ENCODE results near the gene FNBP1L.

Gene FNBP1L

DNA sequence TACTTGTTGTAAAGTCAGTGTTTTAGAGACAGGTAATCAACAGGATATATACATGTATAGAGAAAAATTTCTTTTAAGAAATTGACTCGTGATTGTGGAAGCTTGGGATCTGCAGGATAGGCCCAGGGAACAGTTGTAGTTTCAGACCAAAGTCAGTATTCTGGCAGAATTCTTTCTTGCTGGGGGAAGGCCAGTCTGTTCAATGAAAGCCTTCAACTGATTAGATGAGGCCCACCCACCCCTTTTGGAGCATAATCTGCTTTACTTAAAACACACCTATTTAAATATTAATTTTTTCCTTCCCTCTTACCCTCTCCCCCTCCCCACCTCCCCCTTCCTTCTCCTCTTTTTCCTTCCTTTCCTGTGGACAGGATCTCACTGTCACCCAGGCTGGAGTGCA, 48.0 kb downstream of the FNBP1L start:
- DNase-seq: no peak

DNA sequence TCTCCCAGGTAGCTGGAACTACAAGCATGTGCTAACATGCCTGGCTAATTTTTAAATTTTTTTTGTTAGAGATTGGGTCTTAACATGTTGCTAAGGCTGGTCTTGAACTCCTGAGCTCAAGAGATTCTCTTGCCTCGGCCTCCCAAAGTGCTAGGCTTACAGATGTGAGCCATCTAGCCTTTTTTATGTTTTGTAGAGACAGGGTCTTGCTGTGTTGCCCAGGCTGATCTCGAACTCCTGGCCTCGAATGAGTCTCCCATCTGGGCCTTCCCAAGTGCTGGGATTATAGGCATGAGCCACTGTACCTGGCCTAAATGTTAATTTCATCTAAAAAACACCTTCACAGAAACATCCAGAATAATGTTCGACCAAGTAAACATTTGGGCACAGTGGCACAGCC, 48.6 kb downstream of the FNBP1L start:
- no peak for DNase-seq

DNA sequence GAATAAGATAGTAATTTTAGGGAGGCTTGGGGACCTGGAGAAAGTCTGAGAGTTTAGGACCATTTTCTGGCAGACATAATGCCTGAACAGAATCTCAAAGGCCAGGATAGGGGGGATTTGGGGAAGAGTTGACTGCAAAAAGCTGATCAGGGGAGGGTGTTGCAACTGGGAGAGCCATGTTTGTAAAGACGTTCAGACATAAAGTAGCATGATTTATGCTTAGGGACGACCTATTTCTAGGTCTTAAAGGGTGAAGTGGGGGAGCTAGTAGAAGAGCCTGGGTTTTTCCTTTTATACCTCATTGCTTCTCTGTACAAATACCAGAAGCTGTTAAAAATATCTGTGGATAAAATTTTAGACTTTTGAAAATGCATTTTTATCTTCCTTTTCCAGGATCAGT, 51.2 kb downstream of the FNBP1L start:
- no peak for DNase-seq

DNA sequence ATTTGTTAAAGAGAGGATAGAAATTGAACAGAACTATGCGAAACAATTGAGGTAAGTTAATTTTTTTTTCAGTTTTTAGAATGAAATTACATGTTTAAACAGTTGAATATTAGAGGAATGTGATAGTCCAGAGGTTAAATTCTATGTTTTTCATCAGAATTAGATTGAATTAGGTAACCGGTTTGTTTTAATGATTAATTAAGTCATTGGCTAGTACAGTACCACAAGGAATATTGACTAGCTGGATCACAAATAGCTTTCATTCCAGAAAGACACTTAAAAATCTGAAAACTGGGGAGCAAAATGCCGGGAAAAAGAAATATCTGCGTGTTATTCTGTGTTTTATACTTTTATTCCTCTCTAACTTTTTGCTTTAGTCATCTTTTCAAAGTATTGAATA, 51.6 kb downstream of the FNBP1L start:
- DNase-seq: no peak

DNA sequence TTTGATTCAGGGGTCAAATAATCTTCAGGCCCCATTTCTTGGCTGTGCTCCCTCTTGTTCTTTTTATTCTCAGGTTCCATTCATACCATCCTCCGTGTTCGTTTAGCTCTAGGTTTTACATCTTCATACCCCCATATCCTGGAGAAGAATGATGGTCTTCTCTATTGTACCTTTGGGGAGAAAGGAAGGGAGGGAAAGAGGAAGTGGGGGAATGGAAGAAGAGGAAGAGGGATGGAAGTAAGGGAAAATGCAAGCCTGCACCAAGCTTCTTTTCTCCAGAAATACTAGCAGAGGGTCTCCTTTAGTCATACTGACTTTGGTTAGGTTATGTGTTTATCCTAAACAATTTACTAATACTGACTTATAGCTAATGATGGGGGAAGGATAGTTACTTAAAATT, 52.4 kb downstream of the FNBP1L start:
- DNase-seq: no peak

GRCh38 chr1:93501399-93501798, 53.5 kb downstream of the FNBP1L start:
- DNase-seq: no peak

GRCh38 chr1:93501829-93502369, 54.0 kb downstream of the FNBP1L start:
- DNase-seq: no peak

GRCh38 chr1:93502571-93502970, 54.7 kb downstream of the FNBP1L start:
- DNase-seq: no peak

GRCh38 chr1:93503163-93503562, 55.2 kb downstream of the FNBP1L start:
- no peak for DNase-seq

GRCh38 chr1:93503816-93504215, 55.9 kb downstream of the FNBP1L start:
- no peak for DNase-seq

DNA sequence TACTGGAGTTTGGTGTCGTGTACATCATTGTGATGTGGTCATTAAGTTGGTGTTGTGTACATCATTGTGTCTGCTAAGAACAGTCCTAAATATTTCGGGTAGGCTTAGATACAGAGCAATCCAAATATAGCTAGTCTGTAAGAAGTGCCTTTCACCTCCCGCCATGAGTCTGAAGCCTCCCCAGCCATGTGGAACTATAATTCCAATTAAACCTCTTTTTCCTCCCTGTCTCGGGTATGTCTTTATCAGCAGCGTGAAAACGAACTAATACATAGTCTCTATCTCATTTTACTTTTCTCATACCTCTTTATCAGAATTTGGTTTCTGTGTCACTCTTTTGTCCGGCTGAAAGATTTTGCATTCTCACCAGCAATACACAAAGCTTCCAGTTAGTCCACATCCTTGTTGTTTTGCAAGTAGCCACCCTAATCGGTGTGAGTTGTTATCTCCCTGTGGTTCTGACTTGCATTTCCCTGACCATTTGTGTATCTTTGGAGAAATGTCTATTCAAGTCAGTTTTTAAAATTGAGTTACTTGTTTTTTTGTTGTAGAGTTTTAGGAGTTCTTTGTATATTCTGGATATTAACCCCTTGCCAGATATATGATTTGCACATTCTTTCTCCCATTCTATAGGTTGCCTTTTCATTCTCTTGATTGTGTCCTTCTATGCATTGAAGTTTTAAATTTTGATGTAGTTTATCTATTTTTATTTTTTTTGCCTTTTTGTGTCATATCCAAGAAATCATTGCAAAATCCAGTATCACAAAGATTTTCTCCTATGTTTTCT, 56.5 kb downstream of the FNBP1L start:
- no peak for DNase-seq

GRCh38 chr1:93506126-93506525, 58.2 kb downstream of the FNBP1L start:
- DNase-seq: no peak

GRCh38 chr1:93516164-93516563, 68.2 kb downstream of the FNBP1L start:
- DNase-seq: no peak

DNA sequence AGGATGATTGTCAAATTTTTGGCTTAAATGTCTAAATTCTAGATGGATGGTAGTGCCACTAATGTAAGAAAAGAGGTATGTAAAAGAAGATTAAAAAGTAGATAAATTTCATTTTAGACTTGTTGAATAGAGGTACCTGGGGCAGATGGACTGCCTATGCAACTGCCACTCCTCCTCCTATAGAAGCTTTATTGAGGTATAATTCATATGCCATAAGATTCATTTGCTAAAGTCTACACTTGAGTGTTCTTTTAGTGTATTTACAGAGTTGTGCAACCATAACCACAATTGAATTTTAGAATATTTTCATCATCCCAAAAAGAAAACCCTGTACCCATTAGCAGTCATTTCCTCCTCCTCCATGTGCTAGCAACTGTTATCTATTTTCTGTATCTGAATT, 70.6 kb downstream of the FNBP1L start:
- no peak for DNase-seq

DNA sequence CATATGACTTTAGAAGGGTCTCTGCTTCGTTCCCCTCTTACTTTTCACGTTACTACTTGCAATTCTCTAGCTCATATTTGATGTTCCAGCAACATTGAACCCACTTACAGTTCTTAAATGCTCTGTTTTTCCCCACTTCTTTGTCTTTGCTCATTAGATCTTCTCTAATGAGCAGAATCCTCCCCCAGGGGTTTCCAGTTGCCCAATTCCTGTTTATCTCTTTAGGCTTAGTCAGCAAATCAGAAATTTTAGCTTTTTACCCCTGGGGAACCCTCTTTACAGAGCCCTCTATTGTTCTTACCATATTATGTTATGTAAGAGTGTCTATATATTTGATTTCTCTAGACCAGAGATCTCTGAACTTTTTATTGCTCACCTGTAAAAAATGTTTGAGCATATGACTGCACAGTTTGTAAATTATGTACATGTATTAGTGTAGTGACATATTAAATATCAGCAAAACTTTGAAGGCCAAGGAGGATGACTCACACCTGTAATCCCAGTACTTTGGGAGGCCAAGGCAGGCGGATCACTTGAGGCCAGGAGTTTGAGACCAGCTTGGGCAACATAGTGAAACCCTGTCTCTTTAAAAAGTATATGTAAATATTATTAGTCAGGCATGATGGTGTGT, 71.4 kb downstream of the FNBP1L start:
- DNase-seq: no peak

- DNase-seq: no peak
Observed at GRCh38 chr1:93521618-93522017, 73.7 kb downstream of the FNBP1L start.

DNA sequence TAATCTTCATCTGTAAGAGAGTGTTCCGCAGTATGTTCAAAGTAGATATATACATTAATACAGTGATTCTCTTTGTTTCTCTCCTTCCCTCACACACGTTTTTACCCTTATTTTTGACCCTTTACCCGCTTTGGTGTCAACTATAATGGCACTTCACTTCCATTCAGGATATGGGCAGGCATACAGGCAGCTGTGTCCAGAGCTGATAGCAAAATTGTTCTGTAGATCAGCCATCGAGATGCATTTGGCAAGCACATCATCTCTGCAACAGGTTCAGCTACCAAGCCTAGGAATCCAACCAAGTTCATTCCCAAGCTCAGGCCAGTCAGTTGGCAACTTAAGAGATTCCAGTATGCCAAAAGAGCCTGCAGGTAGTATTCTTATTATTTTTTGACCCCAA, 74.8 kb downstream of the FNBP1L start:
- DNase-seq: no peak

GRCh38 chr1:93525431-93525830, 77.5 kb downstream of the FNBP1L start:
- no peak for DNase-seq

- DNase-seq: no peak
Observed at GRCh38 chr1:93526431-93526830, 78.5 kb downstream of the FNBP1L start.

DNA sequence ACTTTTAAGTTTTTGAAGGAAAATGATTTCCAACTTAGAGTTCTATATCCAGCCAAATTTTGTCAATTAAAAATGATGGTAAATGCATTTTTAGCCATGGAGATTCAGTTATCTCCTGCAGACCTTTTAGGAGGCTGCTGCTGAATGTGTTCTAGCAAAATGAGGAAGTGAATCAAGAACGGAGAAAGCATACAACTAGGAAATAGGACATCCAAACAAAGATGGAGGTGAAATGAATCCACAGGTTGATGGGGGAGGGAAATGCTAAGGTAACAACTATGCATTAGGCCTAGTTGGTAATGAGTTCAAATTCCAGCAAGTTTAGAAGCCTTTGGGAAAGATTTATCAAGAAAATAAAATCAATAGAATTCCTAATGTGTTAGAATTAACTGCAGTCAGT, 80.5 kb downstream of the FNBP1L start:
- DNase-seq: no peak

- DNase-seq: no peak
Observed at GRCh38 chr1:93531193-93531592, 83.3 kb downstream of the FNBP1L start.

DNA sequence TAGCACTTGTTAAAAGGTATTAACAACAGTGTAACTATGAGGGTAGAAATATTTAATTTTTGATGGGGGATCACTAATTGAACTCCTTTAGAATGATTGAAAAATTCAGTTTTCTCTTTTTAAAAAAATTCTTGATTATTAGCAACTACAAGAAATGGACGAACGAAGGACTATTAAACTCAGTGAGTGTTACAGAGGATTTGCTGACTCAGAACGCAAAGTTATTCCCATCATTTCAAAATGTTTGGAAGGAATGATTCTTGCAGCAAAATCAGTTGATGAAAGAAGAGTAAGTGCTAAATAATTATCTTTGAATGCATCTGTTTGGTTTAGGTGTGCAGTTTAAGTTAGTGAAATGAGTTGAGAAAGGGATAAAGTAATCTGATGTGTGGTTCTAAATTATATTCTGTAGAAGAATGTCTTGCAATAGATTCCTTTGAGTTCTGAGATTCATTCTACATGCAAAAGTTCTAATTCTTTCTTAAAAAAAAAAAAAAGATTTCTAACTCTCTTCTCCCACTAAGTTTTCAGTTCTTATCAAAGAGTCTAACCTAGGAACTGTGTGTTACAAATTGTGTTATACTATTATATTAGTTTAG, 85.0 kb downstream of the FNBP1L start:
- no peak for DNase-seq

DNA sequence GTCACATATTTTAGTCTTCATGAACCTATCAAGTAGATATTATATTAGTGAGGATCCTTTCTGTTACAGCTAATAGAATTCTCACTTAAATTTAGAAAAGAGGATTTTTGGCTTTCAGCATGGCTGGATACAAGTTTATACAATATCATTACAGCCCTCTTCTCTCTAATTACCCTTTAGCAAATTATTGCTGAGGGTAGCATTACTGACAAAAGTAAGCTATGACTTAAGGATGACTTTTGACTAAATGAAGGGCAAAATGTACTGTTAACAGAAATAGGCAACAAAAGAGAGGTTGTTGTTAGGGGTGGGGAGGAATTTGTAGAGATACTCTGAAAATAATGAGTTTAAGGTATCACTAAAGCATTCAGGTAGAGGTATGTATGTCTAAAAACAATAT, 85.8 kb downstream of the FNBP1L start:
- no peak for DNase-seq

DNA sequence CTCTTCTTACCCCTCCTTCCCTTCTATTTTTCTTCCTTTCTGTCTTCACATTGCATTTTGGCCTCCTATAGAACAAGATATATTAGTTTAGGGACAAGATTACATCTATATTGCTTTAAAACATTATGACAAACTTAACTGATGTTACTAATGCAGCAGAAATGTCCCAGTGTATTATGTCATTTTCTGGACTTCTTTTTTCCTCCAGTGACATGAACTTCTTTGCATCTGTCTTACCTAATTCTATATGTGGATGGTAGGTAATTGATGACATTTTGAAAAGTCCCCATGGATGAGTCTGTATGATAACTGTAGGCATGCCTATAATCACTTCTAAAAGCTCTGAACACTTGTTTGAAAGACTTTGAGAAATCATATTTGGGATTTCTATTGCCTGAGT, 89.5 kb downstream of the FNBP1L start:
- DNase-seq: no peak

All from eye (tissue), 1 donor.